Measurements from ENCODE around the gene OSTF1.

Gene OSTF1, protein sequence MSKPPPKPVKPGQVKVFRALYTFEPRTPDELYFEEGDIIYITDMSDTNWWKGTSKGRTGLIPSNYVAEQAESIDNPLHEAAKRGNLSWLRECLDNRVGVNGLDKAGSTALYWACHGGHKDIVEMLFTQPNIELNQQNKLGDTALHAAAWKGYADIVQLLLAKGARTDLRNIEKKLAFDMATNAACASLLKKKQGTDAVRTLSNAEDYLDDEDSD

DNA sequence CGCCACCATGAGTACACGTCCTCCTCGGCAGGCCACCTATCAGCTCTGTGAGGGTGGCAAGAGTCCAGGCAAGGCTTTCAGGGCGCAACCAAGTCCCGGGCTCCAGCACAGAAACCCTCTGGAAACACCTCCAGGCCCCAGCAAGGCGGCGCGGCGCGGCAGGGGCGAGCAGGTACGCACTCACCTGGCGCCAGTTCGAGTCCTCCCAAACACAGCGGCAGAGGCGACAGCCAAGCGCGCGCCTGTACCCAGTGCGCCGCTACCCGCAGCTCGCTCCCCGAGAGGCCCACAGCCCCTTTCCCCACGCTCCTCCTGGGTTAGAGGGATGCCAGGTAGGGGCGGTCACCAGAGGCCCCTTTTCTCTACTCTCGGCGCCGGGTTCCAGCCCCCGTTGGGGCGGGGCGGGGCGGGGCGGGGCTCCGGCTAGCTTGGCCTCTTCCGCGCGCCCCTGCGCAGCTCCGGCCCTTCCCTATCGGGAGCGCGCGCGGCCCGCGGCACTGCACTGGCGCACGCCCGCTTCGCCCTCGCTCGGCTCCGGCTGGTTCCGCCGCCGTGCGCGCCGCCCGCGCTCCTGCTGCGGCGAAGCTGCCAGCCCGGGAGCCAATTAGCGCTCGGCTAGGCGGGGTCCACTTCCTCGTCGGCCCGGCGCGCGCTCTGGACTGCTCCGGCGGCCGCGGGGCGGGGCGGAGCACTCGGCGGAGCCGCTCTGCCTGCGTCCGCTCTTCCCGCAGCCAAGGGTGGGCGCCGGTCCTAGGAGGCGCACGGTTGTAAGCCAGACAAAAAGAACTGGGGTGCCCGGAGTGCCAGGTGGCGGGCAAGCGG is at the start of gene OSTF1, which contains the start of gene NMRK1:
Gene OSTF1, plus strand, starts transcription at position 691 of the 822 bp plus-strand sequence. CDS start 179 bp downstream, outside the sequence.
Gene NMRK1, minus strand, starts transcription at position 332 of the 822 bp plus-strand sequence. CDS start 5,040 bp downstream, outside the sequence.
- DNase-seq (ENCODE audit: low read depth in 3 of 3): peak; percentile 81 to 85 (median 84)

DNA sequence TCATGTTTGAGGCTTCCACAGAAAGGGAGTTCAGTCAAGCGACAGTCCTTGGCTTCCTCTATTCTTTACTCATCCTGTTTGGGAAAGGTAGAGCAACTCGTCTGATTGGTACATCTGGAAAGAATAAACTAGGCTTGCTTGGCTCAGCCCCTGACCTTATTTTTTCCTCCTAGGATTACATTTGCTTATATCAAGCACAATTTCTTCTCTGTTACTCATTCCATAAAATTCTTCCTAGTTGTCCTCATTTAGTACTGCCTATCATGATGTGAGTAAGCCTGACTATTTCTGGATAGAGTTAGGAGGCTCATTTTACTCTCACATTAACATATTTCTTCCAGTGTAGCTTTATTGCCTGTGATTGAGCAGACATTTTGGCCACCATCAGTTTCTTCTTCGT is 49.3 kb upstream of the OSTF1 start:
- no peak for DNase-seq (ENCODE audit: low read depth in 3 of 3)

DNA sequence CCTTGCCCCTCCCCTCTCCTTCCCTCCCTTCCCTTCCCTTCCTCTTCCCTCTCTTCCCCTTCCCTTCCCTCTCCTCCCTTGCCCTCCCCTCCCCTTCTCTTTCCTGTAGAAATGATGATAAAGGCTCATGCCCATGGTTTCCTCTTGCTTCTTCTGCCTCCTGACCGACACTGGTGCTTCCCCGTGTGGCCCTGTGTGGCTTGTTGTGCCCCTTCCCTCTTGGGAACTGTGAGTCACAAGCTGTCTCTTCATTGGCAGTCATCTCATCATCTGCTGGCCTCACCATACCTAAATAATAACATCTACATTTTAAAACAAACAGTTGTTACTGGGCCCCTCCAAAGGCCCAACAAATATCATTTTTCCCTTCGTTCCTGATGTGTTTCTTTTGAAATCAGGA is 48.5 kb upstream of the OSTF1 start:
- no peak for DNase-seq (ENCODE audit: low read depth in 3 of 3)

DNA sequence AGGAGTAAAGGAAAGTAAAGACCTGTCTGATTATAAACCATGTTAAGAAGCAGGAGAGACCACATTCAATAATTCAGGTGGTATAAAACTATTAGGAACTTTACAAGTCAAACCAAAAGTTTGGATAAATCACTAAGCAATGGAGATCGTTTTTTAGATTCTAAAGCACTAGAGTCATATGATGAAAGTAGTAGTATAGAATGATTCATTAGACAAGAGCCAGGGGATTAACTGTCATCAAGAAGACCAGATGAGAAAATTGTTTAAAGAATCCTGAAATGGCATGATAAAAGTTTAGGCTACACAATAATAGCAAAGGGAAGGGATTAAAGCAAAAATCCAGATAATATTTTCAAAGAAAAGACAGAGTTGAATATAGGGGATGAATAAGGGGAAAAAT is 47.3 kb upstream of the OSTF1 start:
- no peak for DNase-seq (ENCODE audit: low read depth in 3 of 3)

DNA sequence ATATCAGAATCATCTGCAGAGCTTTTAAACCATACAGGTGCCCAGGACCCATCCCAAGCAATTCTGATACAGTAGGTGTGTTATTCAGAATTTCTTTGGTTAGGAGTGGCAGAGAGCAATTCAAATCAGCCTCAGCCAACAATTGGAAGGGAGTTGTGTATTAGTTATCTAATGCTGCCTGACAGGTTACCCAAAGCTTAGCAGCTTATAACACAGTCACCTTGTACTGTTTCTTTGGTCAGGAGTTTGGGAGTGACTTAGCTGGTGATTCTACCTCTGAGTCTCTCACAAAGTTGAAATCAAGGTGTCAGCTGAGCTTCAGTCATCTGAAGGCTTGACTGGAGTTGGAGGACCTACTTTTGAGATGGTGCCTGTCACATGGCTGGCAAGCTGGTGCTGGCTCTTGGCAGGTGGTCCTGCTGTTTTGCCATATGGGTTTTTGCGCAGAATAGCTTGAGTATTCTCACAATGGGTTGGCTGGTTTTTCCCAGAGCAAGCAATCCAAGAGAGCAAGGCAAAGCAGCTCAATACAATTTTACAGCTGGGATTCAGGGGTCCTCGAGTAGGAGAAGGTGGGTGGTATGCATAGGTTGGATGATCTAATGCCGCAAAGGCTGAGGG is 41.5 kb upstream of the OSTF1 start:
- DNase-seq (ENCODE audit: low read depth in 3 of 3): no peak

DNA sequence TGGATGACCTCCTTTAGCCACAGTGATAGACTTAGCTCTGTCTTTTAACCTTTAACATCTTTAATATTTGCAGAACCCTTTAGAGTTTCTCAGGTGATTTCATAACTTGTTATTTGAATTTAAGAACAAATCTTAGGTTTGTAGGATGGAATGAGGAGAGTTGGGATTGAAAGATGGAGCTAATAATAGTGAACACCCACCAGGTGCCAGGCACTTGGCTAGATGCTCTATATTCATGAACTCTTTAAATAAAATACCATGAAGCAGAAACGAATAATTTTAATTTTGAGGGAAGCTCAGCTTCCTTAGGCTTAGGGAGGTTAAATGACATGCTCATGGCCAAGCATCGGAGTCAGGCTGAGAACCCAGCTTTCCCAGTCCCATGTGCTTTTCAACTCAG is 40.8 kb upstream of the OSTF1 start:
- no peak for DNase-seq (ENCODE audit: low read depth in 3 of 3)

DNA sequence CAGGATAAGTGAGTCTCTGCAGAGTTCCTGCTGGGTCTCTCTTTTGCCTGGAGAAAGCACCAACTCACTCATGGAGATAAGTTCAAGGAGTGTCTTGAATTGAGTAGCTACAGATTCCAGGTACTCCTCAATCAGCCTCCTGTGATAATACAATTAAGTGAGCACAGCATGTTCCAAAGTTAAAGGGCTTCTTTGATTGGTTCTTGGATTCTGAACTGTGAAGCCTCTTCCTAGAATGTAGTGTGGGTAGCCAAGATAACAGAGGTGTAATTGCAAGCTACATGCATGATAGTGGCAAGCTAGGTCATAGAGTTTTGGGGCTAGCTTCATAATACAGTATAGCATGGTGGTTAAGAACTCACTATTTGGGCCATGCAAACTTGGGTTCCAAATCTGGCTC is 37.0 kb upstream of the OSTF1 start:
- no peak for DNase-seq (ENCODE audit: low read depth in 3 of 3)

DNA sequence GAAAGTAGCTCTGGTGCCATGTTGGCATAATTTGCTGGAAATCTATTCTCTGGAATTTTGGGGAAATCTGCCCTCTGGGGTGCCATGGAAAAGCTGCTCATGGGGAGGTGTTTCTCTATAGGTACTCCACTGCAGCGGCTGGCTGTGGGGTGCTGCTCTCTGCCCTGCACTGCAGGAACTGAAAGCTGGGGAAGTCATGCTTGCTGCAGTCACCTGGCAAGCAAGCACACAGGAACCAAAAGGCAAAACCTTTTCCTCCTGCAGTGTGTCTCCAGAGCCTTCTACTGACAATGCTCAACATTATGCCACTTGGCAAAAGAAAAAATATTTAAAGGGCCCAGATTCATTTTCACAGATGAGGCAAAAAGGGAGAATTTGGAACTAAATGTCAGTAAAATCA is 34.4 kb upstream of the OSTF1 start:
- no peak for DNase-seq (ENCODE audit: low read depth in 3 of 3)

DNA sequence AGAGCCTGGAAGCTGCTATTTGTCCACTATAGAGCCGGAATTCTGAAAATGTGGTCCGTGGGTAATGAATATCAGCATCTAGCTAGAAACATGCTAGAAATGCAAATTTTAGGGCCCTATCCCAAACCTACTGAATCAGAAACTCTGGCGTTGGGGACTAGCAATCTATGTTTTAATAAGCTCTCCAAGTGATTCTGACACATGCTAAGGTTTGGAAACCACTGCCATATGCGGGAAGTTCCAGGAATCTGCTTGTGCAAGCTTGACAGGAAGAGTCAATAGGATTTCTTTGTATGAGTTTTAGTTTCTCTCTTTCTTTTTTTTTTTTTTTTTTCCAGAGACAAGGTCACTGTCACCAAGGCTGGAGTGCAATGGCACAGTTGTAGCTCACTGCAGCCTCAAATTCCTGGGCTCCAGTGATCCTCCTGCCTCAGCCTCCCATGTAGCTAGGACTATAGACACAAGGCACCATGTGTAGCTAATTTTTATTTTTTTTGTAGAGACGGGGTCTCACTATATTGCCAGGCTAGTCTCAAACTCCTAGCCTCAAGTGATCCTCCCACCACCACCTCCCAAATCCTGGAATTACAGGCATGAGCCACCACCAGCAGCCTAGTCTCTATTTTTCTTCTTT is 33.8 kb upstream of the OSTF1 start:
- DNase-seq (ENCODE audit: low read depth in 3 of 3): no peak

DNA sequence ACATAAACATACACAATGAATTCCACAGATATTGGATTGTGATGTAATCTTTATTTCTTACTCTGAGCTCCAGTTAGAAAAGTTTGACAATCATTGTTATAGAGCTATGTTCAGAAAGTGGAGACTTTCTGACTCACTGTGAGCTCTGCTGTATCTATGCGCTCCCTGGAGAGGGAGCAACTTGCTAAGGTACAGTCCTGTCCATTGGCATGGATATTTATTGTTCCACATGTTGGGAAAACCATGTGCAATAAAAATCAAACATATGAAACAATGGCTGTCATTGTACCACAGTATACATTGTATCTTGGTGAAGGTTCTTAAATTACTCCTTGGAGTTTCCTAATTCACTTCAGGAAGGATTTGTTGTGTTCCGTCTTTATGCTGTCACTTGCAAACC is 27.1 kb upstream of the OSTF1 start:
- no peak for DNase-seq (ENCODE audit: low read depth in 3 of 3)

DNA sequence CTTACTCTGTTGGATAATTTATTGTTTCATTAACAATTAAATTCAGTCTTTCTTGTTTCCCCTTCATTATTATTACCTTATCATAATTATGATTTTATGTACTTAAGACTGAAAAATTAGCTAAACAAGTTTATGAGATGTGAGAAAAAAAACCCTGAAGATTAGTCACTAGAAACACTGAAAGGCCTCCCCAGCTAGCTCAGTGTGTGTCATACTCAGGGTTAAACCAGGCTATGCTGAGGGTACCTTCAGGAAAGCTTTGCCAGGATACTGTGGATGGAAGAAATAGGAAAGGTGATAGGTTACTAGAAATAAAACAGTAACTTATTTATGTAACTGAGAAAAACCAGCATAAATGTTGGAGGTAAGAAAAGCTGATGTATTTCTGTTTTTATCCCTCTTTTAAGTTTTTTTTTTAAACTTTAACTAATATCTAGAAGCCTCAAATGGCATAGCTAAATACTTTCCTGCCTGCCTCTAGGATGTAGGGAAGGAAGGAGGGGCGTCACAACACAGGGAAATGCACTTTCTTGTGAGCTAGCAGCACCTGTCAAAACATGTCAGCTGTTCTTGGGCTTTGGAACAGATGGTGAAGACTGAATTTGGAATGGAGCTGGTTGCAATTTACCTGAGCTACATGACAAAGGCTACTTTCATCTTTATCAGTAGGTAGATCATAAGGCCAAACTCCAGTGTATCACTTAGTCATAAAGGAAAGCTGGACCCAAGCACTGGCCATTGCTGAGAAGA is 24.6 kb upstream of the OSTF1 start:
- no peak for DNase-seq (ENCODE audit: low read depth in 3 of 3)

DNA sequence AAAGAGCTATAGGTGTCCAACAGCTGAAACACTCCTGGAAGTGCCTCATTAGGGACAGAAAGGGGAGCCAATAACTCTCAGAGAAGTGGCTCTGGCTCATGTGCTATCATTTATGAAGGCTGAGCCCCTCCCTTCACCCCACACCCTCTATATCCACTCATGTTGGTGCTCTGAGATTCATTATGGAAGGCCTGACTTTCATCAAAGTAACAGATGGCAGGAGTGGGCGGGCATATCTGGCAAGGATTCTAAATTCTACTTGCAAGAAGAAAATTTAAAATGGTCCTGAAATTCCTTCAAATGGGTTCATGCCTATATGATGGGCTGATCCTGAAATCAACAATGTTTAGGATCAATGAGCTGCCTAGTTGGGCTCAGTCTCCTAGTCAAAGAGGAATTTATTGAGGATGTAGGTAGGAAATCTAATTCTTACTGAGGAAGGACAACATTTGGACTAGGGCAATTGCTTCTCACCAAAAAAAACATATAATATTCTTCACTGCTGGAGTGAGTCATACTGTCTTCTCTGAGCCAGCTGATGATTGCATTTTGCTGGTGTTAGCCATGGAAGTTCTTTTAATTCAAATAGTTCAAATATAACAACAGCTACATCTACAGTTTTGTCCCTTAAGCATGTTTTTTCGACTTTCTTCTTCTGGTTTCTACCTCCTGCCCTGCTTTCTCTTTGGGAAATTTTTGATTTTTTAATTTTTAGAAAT is 23.8 kb upstream of the OSTF1 start:
- no peak for DNase-seq (ENCODE audit: low read depth in 3 of 3)

DNA sequence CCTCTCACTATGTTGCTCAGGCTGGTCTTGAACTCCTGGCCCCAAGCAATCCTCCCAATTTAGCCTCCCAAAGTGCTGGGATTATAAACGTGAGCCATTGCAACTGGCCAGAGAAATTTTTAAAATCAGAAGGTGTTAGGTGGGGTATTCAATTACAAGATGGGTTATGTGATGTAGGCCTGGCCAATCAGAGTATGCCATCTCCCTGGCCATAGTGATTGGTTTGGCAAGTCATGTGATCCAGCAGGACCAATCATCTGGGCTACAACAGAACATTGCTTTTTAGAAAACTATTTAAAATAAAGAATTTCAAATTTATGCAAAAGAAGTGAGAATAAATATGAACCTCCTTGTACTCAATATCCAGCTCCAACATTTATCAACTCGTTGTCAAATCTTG is 22.8 kb upstream of the OSTF1 start:
- DNase-seq (ENCODE audit: low read depth in 3 of 3): no peak

DNA sequence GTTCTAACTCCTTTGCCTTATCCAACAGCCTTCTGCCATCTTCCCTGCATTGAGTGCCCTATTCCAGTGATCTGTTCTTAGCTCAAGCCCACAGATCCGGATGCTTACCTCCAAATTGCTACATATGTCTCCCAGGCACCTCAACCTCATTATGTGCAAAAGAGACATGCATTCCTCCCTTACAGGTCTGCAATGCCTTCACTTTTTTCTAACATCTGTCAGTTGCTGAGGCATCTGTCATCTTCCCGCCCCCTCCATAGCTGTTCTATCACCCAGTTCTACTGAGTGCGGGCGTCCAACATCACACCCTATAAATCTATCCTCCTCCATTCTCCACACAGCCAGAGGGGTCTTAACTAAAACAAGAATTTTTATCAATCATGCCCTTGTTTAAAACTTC is 20.4 kb upstream of the OSTF1 start:
- no peak for DNase-seq (ENCODE audit: low read depth in 3 of 3)

DNA sequence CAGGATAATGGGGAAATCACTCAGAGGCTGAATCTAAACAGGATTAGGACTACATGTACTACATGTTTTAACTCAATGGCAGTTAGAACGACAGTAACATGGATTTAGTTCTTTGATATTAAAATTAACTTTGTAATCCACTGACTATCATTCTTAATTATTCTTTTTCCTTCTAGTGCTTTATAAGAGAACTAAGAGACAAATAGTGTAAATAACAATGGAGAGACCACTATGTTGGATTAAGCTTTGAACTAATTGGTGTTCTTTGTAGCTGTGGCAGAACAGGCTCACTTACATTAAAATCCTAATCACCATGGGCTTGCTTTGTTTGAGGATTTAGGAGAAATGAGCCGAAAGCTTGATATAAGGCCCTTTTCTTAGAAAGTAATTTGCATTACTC is 19.1 kb upstream of the OSTF1 start:
- no peak for DNase-seq (ENCODE audit: low read depth in 3 of 3)

DNA sequence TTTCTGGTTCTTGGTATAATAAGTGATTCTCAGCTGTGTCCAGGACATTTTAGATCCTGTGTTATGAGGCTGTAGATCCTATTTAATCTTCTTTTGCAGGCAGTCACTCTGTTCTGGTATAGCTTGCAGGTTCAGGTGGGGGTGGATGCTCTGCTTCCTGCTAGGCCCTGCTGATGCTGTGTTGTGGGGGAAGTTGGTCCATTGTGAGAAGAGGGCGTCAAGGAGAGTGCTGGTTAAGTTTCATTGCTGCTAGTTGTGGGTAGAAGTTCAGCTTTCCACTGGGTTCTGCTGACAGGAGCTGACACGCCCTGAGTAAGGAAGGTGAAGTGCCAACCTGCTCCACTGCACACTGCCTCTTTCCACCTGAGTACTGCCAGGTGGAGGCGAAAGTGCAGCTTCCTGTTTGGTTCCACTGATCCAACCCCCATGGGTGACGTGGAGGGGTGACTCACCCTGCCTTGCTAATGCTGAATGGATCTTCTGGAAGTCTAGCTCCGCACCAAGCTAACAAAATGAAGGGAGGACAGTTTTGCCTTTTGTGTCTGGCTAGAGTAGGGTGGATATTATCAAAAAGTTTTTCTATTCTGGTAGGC is 16.7 kb upstream of the OSTF1 start:
- DNase-seq (ENCODE audit: low read depth in 3 of 3): peak; percentile 38 to 59 (median 54)

DNA sequence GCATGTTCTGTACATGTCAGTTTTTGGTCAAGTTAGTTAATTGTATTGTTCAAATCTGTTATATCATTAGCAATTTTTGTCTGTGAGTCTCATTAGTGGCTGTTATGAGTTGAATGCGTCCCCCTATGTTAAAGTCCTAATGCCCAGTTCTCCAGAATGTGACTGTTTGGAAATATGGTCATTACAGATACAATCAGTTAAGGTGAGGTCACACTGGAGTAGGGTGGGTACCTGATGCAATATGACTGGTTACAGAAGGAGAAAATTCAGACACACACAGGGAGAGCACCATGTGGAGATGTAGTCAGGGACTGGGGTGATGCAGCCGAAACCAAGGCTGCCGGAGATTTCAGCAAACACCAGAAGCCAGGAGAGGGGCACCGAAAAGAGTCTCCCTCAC is 15.4 kb upstream of the OSTF1 start:
- DNase-seq (ENCODE audit: low read depth in 3 of 3): no peak

DNA sequence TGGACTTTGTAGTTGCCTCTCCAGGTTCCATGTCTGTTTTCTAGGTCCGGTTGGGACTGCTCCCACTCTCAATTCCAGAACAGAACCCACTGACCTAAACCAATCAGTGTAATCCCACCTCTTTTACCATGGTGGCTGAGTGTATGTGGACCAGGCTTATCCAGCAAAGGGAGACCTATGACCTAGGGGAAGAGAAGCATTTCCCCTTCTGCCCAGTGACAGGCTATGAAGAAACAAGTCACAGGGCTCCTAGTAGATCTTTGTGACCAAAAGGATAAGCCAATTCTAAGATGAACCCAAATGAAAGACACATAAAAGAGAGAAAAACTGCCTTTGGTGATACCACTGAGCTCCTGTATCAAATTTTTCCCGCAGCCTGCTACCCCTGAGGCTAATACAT is 6.7 kb upstream of the OSTF1 start:
- DNase-seq (ENCODE audit: low read depth in 3 of 3): no peak

DNA sequence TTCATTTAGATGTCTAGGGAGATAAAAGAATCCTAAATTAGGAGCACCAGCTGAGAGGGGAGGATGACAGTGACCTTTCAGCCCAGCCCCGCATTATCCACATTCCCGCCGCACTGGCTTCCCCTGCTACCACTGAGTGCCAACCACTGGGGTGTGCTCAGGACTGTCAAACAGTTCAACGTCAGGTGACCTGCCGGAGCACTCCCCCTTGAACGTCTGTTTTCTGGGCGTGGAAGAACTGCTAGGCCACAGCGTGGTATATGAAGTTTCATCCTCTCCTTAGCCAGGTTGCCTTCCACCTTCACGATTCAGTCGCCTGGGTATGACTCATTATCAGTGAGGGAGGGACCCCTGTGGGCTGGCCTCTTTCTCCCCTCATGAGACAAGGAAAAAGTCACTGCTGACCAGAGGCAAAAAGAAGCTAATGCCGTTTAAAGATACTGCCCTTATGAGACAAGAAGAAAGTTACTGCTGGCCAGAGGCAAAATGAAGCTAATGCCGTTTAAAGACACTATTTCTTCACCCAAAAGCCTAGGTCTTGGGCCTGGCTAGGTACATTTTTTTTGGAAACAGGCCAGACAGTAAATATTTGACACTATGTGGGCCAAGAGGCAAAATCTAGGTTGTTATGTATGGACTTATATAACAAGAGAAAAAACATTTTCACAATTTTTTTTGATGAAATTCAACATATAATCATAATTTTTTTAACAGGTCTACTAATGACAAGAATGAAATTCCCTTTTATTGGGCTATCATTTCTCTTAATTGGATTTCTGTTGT is 4.9 kb upstream of the OSTF1 start:
- DNase-seq (ENCODE audit: low read depth in 3 of 3): no peak
